Stomach (tissue), 9 donors: ENCODE results near the gene CORO2B. TPM values are rescaled to one million over a fixed set of nuclear protein-coding genes. Genes with fewer than 3 reads are reported as not detected.

Experiments used
- DNase-seq, 2 donors: peaks; one replicate each; pipeline versions ENCODE4 v3.0.0 to v3.0.0-alpha.2; 2013 to 2019
- H3K27ac ChIP-seq, 5 donors: fragments of 200-600 bp in 4 of 5; sonication (generic) in 4 of 5; one replicate each; pipeline ENCODE4 v1.5.1; 2013 to 2019; ENCODE audit warnings: mild to moderate bottlenecking in 1 of 5, moderate library complexity in 1 of 5
- H3K27me3 ChIP-seq, 3 donors: fragments of 200-600 bp; sonication (generic); one replicate each; pipeline ENCODE4 v1.5.1; 2017 to 2019; ENCODE audit warnings: mixed run types in 1 of 3
- H3K36me3 ChIP-seq, 4 donors: fragments of 200-600 bp; sonication (generic); 1 replicate in 3 of 4; 2 replicates in 1 of 4; pipeline ENCODE4 v1.5.1; 2016 to 2019
- H3K4me1 ChIP-seq, 4 donors: fragments of 200-600 bp; sonication (generic); one replicate each; pipeline ENCODE4 v1.5.1; 2016 to 2019
- H3K4me3 ChIP-seq, 4 donors: fragments of 200-600 bp; sonication (generic) in 3 of 4; one replicate each; pipeline ENCODE4 v1.5.1; 2016 to 2019; ENCODE audit warnings: mild to moderate bottlenecking in 1 of 4
- H3K9me3 ChIP-seq, 4 donors: fragments of 200-600 bp; sonication (generic); one replicate each; pipeline ENCODE4 v1.5.1; 2016 to 2019
- CTCF ChIP-seq, 7 experiments: fragments of 450-650 bp in 4 of 7; fragments of 200-600 bp in 3 of 7; sonication (generic) in 3 of 7; IDR thresholded peaks; one replicate each; pipeline ENCODE4 v1.5.1; 2016 to 2019; ENCODE audit warnings: antibody characterized with exemption in 7 of 7, control low read depth in 2 of 7, mild to moderate bottlenecking in 1 of 7
- EP300 ChIP-seq: sonication (generic); formaldehyde crosslinking; IDR thresholded peaks from one replicate; pipeline ENCODE4 v1.6.1; 2017; ENCODE audit warnings: antibody characterized with exemption
- POLR2A ChIP-seq, 4 donors: fragments of 450-650 bp; IDR thresholded peaks; one replicate each; pipeline ENCODE4 v1.6.1; 2016; ENCODE audit warnings: antibody characterized with exemption in 4 of 4, control low read depth in 2 of 4, mild to moderate bottlenecking in 1 of 4, moderate library complexity in 1 of 4
- POLR2AphosphoS5 ChIP-seq, 3 donors: sonication (generic); formaldehyde crosslinking; IDR thresholded peaks; one replicate each; pipeline ENCODE4 v1.6.1; 2016; ENCODE audit warnings: antibody characterized with exemption in 3 of 3
- WGBS, 5 donors: extraction: QIAGEN DNeasy Blood & Tissue Kit in 3 of 5; methylation state at CpG; one replicate each; pipeline versions ENCODE4 v1.1.5 to v1.1.7; 2013 to 2018; 5-methylcytosine and 5-hydroxymethylcytosine counted together
- intact Hi-C: fragments of 100-400 bp; cut with DNase I; formaldehyde crosslinking; loops from one replicate; pipeline ENCODE4 v1.15.1; 2023; ENCODE audit warnings: low total_unique reads
- polyA plus RNA-seq, 3 donors: library from polyadenylated mRNA; stranded (reverse); fragments of 200-250 nt; gene quantifications; one replicate each; pipeline ENCODE4 v1.2.3, GENCODE V29; 2013
- total RNA-seq, 5 donors: library from RNA; depleted of rRNA; stranded (reverse); fragments of >200 nt; gene quantifications; one replicate each; pipeline versions ENCODE4 v1.1.0 to v1.2.3, GENCODE V29; 2014 to 2016
- donor health status: healthy with polysubstance abuse.
- donor health status: Bipolar disorder and iron deficiency.
- donor health status: healthy.

CORO2B gene
- total and polyA plus RNA-seq, 8 donors = 0.89 to 3.7 (median 2.3) TPM; not detected in 1

DNA sequence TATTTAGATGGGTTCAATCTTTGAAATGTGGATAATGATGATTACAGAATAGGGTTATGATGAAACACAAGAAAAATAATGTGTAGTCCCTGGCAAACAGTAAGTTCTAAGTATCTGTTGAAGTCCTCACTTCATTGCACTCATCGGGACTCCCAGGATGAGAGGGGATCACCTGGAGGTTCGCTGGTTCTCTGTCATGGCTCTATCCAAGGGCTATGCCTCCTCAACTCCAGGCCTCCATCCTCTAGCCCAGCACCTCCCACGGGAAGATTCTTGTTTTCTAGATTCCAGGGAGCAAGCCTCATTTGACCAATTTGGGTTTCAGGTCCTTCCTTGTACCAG lies 196.4 kb downstream of the CORO2B start:
- Histone ChIP-seq H3K4me3 (no peak overlapping the region), H3K27me3 (no peaks in the 10 kb centered on the region), H3K27ac (peak overlapping the region in 3 of 5 donors; percentile 43 to 60 (median 56)), H3K4me1 (peaks cover 0 to 19% (median 8%) of the 10 kb centered on the region in 4 donors), H3K36me3 (peaks cover 5 to 30% (median 29%) of the 10 kb centered on the region in 4 donors), H3K9me3 (no peaks in the 10 kb centered on the region)
- WGBS, 5 donors = 87 to 95% (median 90%) methylated on average over 3 of the region's 3 CpGs
- intact Hi-C loops = no loop called here
- TF ChIP-seq CTCF (IDR thresholded peaks at IDR 0.05) (no peak), POLR2A (IDR thresholded peaks at IDR 0.05) (no peak), POLR2AphosphoS5 (IDR thresholded peaks at IDR 0.05) (no peak), EP300 (no peak)
- no peak for DNase-seq

DNA sequence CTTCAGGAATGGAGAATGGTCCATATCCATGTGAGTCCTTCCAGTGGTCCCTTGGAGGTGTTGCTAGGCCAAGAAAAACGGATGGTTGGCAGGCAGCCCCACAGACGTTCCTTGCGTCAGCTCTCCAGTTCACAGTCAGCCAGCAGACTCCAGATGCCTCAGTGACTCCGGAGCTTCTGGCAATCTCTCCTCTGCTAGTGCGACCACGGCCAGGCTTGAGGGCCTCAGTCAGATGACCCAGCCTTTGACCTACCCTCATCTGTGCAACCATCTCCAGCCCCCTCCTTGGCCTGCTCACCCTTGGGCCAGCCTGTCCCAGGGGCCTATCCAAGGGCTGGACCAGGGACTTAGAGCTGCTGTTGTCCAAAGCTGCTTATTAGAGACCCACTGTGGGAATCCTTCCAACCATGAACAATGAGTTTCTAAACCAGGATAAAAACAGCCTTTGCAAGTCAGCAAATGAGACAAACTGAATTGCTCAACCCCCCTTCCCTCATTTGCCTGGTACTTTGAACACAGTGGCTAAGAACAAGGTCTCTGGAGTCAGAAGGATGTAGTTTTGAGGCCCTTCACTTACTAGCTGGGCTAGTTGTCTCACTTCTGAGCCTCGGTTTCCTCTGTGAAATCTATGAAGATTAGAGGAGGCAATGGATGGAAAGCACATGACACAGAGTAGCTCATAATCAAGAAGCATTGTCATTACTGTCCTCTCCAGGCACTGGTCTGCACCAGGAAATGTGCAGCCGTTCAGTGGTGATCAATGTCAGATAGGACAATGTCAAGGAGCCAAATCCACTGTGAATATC lies 197.1 kb downstream of the CORO2B start:
- peak overlapping the region in 3 of 5 donors; percentile 43 to 60 (median 56) for H3K27ac ChIP-seq
- no peaks in the 10 kb centered on the region for H3K27me3 ChIP-seq
- H3K4me3 ChIP-seq = no peak overlapping the region
- no peak for TF ChIP-seq POLR2AphosphoS5 (IDR thresholded peaks at IDR 0.05)
- no peak for TF ChIP-seq POLR2A (IDR thresholded peaks at IDR 0.05)
- no peak for TF ChIP-seq CTCF (IDR thresholded peaks at IDR 0.05)
- no peak for TF ChIP-seq EP300
- H3K9me3 ChIP-seq = no peaks in the 10 kb centered on the region
- intact Hi-C loops = no loop called here
- peaks cover 0 to 19% (median 8%) of the 10 kb centered on the region in 4 donors for H3K4me1 ChIP-seq
- peak; percentile 37 to 72 for DNase-seq
- 57 to 65% (median 58%) methylated on average over 8 of the region's 8 CpGs for WGBS, 5 donors
- peaks cover 12 to 37% (median 35%) of the 10 kb centered on the region in 4 donors for H3K36me3 ChIP-seq

GRCh38 chr15:68776477-68777270 lies 197.9 kb downstream of the CORO2B start:
- 83 to 92% (median 91%) methylated on average over 10 of the region's 10 CpGs for WGBS, 5 donors
- Histone ChIP-seq H3K27ac (peak overlapping the region in 2 of 5 donors; percentile 43 to 60), H3K9me3 (no peaks in the 10 kb centered on the region), H3K36me3 (peaks cover 12 to 45% (median 43%) of the 10 kb centered on the region in 4 donors), H3K4me3 (no peak overlapping the region), H3K4me1 (peaks cover 0 to 19% (median 8%) of the 10 kb centered on the region in 4 donors), H3K27me3 (no peaks in the 10 kb centered on the region)
- no peak for DNase-seq
- no peak for TF ChIP-seq POLR2A (IDR thresholded peaks at IDR 0.05)
- no peak for TF ChIP-seq EP300
- no peak for TF ChIP-seq POLR2AphosphoS5 (IDR thresholded peaks at IDR 0.05)
- no peak for TF ChIP-seq CTCF (IDR thresholded peaks at IDR 0.05)
- intact Hi-C loops = no loop called here

Other genes with a start within 250 kb of the CORO2B start
- 10 to 100 TPM in 1 of 5 donors, 1 to 10 TPM in 3, under 1 TPM in 1; 0.58 to 12.1 (median 4.3) TPM for gene ITGA11, start 146.8 kb upstream of the CORO2B start, total RNA-seq
- gene ITGA11, start 146.8 kb upstream of the CORO2B start, polyA plus RNA-seq = under 1 TPM; 0.08 to 1.00 (median 0.92) TPM
- 100 to 1,000 TPM in 1 of 5 donors, 10 to 100 TPM in 4; 34.4 to 112 (median 65.2) TPM for gene ANP32A, start 241.9 kb downstream of the CORO2B start, total RNA-seq
- gene ANP32A, start 241.9 kb downstream of the CORO2B start, polyA plus RNA-seq = 10 to 100 TPM; 53.1 to 80.5 (median 72.2) TPM